Activated naive CD4-positive, alpha-beta T cell treated with anti-CD3 and anti-CD28 coated beads, Interleukin-2, amount 10 ng/mL, durations not matched to agents 7 days and 5 days (primary cell): Measurements from ENCODE around the gene ABCA7.

Source experiments
- CTCF ChIA-PET: fragments of 350-600 bp; sonication (Branson Sonifier 250); formaldehyde crosslinking; loops from one replicate; lab custom pipeline; 2021; ENCODE audit warnings: antibody characterized with exemption; lab: Charles Lee
- DNase-seq: peaks from one replicate; pipeline ENCODE4 v3.0.0-alpha.2; 2020
- H3K27ac Mint-ChIP-seq: one replicate; pipeline ENCODE4 v1.8.0; 2021; ENCODE audit warnings: mild to moderate bottlenecking, moderate library complexity, mixed read lengths
- H3K27me3 Mint-ChIP-seq: one replicate; pipeline ENCODE4 v1.8.0; 2021; ENCODE audit warnings: mild to moderate bottlenecking, mixed read lengths
- H3K36me3 Mint-ChIP-seq: one replicate; pipeline ENCODE4 v1.8.0; 2021; ENCODE audit warnings: mixed read lengths
- H3K4me1 Mint-ChIP-seq: one replicate; pipeline ENCODE4 v1.8.0; 2021; ENCODE audit warnings: mixed read lengths
- H3K4me3 Mint-ChIP-seq: one replicate; pipeline ENCODE4 v1.8.0; 2021; ENCODE audit warnings: mild to moderate bottlenecking, moderate library complexity, mixed read lengths
- H3K9me3 Mint-ChIP-seq: one replicate; pipeline ENCODE4 v1.8.0; 2021; ENCODE audit warnings: mixed read lengths

ABCA7 gene

GRCh38 chr19:1055886-1056620 lies 16.1 kb downstream of the ABCA7 start:
- no peak for DNase-seq
- Mint-ChIP-seq H3K4me3 (no peak overlapping the region), H3K36me3 (peaks cover 33% of the 10 kb centered on the region), H3K27me3 (no peaks in the 10 kb centered on the region), H3K9me3 (peaks cover 3% of the 10 kb centered on the region), H3K4me1 (peaks cover 36% of the 10 kb centered on the region), H3K27ac (no peak overlapping the region)
- CTCF ChIA-PET = interaction anchor here (1.6 kb wide), 1 partner anchor 9 kb away, joined by 4 read pairs; no protein-coding TSS in a partner anchor

GRCh38 chr19:1057176-1057855 lies 17.4 kb downstream of the ABCA7 start:
- peaks cover 30% of the 10 kb centered on the region for H3K36me3 Mint-ChIP-seq
- no peak overlapping the region for H3K4me3 Mint-ChIP-seq
- H3K27me3 Mint-ChIP-seq = no peaks in the 10 kb centered on the region
- peak; percentile 61 for DNase-seq
- peaks cover 31% of the 10 kb centered on the region for H3K4me1 Mint-ChIP-seq
- peak overlapping the region; percentile 80 for H3K27ac Mint-ChIP-seq
- peaks cover 3% of the 10 kb centered on the region for H3K9me3 Mint-ChIP-seq
- CTCF ChIA-PET = interaction anchor here (0.7 to 1.6 kb wide), 4 partner anchors 8 to 20 kb away, joined by 3 to 4 read pairs (median 3); no protein-coding TSS in a partner anchor

DNA sequence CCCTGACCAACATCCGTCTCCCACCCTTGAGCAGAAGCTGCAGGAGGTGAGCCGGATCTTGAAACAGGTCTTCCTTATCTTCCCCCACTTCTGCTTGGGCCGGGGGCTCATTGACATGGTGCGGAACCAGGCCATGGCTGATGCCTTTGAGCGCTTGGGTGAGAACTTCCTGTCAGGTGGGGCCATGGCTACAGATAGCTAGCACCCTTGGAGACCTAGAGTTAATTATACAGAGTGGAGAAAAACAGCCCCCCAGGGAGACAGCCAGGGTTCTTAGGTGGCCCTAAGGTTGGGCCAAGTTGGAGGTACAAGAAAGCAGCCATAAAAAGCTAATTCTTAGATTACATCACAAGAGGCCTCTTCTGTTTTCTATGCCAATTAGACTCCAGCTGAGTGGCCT lies 18.2 kb downstream of the ABCA7 start:
- peak; percentile 46 for DNase-seq
- H3K27me3 Mint-ChIP-seq = no peaks in the 10 kb centered on the region
- peak overlapping the region; percentile 80 for H3K27ac Mint-ChIP-seq
- no peak overlapping the region for H3K4me3 Mint-ChIP-seq
- CTCF ChIA-PET = interaction anchor here (0.9 to 1.3 kb wide), 3 partner anchors 18 to 29 kb away, joined by 3 read pairs; no protein-coding TSS in a partner anchor
- peaks cover 31% of the 10 kb centered on the region for H3K36me3 Mint-ChIP-seq
- peaks cover 4% of the 10 kb centered on the region for H3K9me3 Mint-ChIP-seq
- peaks cover 28% of the 10 kb centered on the region for H3K4me1 Mint-ChIP-seq

GRCh38 chr19:1060689-1061088 lies 20.8 kb downstream of the ABCA7 start:
- peaks cover 51% of the 10 kb centered on the region for H3K4me1 Mint-ChIP-seq
- no peaks in the 10 kb centered on the region for H3K27me3 Mint-ChIP-seq
- H3K27ac Mint-ChIP-seq = no peak overlapping the region
- CTCF ChIA-PET = interaction anchor here (0.7 to 1.0 kb wide), 2 partner anchors 11 to 14 kb away, joined by 3 read pairs; no protein-coding TSS in a partner anchor
- H3K9me3 Mint-ChIP-seq = peaks cover 7% of the 10 kb centered on the region
- H3K4me3 Mint-ChIP-seq = no peak overlapping the region
- DNase-seq = no peak
- H3K36me3 Mint-ChIP-seq = peaks cover 28% of the 10 kb centered on the region

GRCh38 chr19:1061987-1062386 lies 22.1 kb downstream of the ABCA7 start:
- Mint-ChIP-seq H3K27me3 (no peaks in the 10 kb centered on the region), H3K36me3 (peaks cover 19% of the 10 kb centered on the region), H3K9me3 (peaks cover 7% of the 10 kb centered on the region), H3K27ac (no peak overlapping the region), H3K4me1 (peaks cover 52% of the 10 kb centered on the region), H3K4me3 (no peak overlapping the region)
- CTCF ChIA-PET = no interaction called here
- DNase-seq = no peak

GRCh38 chr19:1062387-1063029 lies 22.6 kb downstream of the ABCA7 start:
- H3K9me3 Mint-ChIP-seq = peaks cover 4% of the 10 kb centered on the region
- CTCF ChIA-PET = no interaction called here
- DNase-seq = peak; percentile 65
- no peaks in the 10 kb centered on the region for H3K27me3 Mint-ChIP-seq
- no peak overlapping the region for H3K27ac Mint-ChIP-seq
- peaks cover 46% of the 10 kb centered on the region for H3K4me1 Mint-ChIP-seq
- no peak overlapping the region for H3K4me3 Mint-ChIP-seq
- peaks cover 14% of the 10 kb centered on the region for H3K36me3 Mint-ChIP-seq

DNA sequence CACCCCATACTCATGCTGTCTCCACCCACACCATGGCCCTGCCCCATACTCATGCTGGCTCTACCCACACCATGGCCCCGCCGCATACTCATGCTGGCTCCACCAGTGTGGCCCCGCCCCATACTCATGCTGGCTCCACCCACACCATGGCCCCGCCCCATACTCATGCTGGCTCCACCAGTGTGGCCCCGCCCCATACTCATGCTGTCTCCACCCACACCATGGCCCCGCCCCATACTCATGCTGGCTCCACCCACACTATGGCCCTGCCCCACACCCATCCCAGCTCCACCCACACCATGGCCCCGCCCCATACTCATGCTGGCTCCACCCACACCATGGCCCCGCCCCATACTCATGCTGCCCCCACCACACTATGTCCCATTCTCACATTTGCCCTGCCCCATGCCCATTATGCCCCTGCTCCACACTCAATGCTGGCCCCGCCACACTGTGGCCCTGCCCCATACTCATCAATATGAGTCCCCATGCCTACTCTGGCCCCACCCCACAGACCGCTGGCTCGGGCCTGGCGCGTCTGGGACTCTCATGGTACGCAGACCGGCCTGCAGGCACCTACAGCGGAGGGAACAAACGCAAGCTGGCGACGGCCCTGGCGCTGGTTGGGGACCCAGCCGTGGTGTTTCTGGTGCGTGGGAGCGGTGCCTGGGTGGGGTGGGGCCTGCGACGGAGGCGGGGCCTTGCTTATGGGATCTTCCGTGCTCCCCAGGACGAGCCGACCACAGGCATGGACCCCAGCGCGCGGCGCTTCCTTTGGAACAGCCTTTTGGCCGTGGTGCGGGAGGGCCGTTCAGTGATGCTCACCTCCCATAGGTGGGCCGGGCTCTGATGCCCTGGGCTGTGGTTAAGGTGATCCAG lies 23.4 kb downstream of the ABCA7 start:
- Mint-ChIP-seq H3K27ac (peak overlapping the region; percentile 60), H3K27me3 (no peaks in the 10 kb centered on the region), H3K4me1 (peaks cover 39% of the 10 kb centered on the region), H3K36me3 (peaks cover 14% of the 10 kb centered on the region), H3K4me3 (no peak overlapping the region), H3K9me3 (peaks cover 3% of the 10 kb centered on the region)
- peak; percentile 79 for DNase-seq
- CTCF ChIA-PET = no interaction called here

GRCh38 chr19:1063909-1064660 lies 24.2 kb downstream of the ABCA7 start:
- H3K9me3 Mint-ChIP-seq = peaks cover 3% of the 10 kb centered on the region
- H3K27me3 Mint-ChIP-seq = no peaks in the 10 kb centered on the region
- H3K36me3 Mint-ChIP-seq = peaks cover 19% of the 10 kb centered on the region
- no peak overlapping the region for H3K4me3 Mint-ChIP-seq
- H3K27ac Mint-ChIP-seq = no peak overlapping the region
- H3K4me1 Mint-ChIP-seq = peaks cover 41% of the 10 kb centered on the region
- peak; percentile 22 for DNase-seq
- CTCF ChIA-PET = interaction anchor here (0.7 to 1.6 kb wide), 8 partner anchors 12 to 38 kb away, joined by 3 to 10 read pairs (median 4); partner anchors contain the start of gene CNN2

DNA sequence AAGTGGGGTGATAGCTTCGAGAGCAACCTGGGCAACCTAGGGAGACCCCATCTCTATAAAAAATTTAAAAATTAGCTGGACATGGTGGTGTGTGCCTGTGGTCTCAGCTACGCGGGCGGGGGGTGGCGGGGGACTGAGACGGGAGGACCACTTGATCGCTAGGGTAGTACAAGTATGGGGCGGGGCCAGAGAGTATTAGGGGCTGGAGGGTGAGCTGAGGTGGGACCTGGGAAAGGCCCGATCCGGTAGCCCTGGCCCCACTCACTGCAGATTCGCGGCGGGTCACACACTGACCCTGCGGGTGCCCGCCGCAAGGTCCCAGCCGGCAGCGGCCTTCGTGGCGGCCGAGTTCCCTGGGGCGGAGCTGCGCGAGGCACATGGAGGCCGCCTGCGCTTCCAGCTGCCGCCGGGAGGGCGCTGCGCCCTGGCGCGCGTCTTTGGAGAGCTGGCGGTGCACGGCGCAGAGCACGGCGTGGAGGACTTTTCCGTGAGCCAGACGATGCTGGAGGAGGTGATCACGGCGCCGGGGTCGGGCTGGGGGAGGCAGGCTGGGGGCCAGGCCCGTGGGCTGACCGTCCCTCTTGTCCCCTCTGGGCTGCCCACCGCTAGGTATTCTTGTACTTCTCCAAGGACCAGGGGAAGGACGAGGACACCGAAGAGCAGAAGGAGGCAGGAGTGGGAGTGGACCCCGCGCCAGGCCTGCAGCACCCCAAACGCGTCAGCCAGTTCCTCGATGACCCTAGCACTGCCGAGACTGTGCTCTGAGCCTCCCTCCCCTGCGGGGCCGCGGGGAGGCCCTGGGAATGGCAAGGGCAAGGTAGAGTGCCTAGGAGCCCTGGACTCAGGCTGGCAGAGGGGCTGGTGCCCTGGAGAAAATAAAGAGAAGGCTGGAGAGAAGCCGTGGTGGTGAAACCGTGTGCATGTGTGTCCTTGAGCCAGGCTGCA lies 25.0 kb downstream of the ABCA7 start:
- peak overlapping the region; percentile 86 for H3K27ac Mint-ChIP-seq
- peaks cover 3% of the 10 kb centered on the region for H3K9me3 Mint-ChIP-seq
- CTCF ChIA-PET = interaction anchor here (0.7 to 1.6 kb wide), 11 partner anchors 8 to 39 kb away, joined by 3 to 10 read pairs (median 4); partner anchors contain the start of genes ABCA7 and CNN2
- H3K4me3 Mint-ChIP-seq = peak overlapping the region; percentile 73
- peaks cover 46% of the 10 kb centered on the region for H3K4me1 Mint-ChIP-seq
- peak; percentile 81 for DNase-seq
- H3K36me3 Mint-ChIP-seq = peaks cover 26% of the 10 kb centered on the region
- H3K27me3 Mint-ChIP-seq = no peaks in the 10 kb centered on the region

DNA sequence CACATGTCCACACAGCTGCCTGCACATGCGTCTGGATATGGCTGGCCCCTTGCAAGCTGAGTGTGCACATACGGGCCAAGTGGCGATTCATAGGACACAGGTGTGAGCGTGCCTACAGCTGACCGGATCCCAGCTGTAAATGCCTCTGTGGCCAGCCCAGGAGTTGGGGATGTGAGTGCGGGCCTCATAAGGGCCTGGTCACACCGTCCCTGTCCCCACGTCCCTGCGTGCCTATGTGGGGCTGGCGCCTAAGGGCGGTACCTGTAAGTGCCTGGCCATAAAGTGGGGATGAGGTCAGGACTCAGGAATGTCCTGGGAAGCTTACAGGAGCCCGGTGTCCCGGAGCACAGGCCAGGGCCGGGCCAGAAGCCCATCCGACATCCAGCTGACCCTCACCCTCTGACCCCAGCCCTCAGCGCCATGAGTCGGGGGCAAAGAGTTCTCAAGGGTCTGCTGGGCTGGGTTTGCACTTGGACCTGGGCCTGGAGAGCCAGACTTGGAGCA lies 25.8 kb downstream of the ABCA7 start:
- peaks cover 53% of the 10 kb centered on the region for H3K4me1 Mint-ChIP-seq
- CTCF ChIA-PET = interaction anchor here (0.8 to 3.2 kb wide), 6 partner anchors 9 to 26 kb away, joined by 3 to 13 read pairs (median 5); partner anchors contain the start of gene ABCA7
- peak; percentile 22 for DNase-seq
- peaks cover 3% of the 10 kb centered on the region for H3K9me3 Mint-ChIP-seq
- H3K36me3 Mint-ChIP-seq = peaks cover 28% of the 10 kb centered on the region
- no peaks in the 10 kb centered on the region for H3K27me3 Mint-ChIP-seq
- H3K4me3 Mint-ChIP-seq = peak overlapping the region; percentile 73
- peak overlapping the region; percentile 49 for H3K27ac Mint-ChIP-seq

- DNase-seq = no peak
- H3K9me3 Mint-ChIP-seq = peaks cover 3% of the 10 kb centered on the region
- H3K27me3 Mint-ChIP-seq = no peaks in the 10 kb centered on the region
- H3K36me3 Mint-ChIP-seq = peaks cover 28% of the 10 kb centered on the region
- H3K4me3 Mint-ChIP-seq = peak overlapping the region; percentile 73
- H3K4me1 Mint-ChIP-seq = peaks cover 55% of the 10 kb centered on the region
- CTCF ChIA-PET = interaction anchor here (1.2 to 3.2 kb wide), 4 partner anchors 10 to 126 kb away, joined by 3 to 13 read pairs (median 4); no protein-coding TSS in a partner anchor
- peak overlapping the region; percentile 45 for H3K27ac Mint-ChIP-seq
Observed at GRCh38 chr19:1066251-1066747, 26.4 kb downstream of the ABCA7 start.
